ENCODE data around the gene NDUFB10. TPM values are rescaled to one million over a fixed set of nuclear protein-coding genes. Genes with fewer than 3 reads are reported as not detected.

Gene NDUFB10
- total and polyA plus RNA-seq, 10 of the 15 experiments (the other 5 are each of a cell fraction or from before 2014, with no cell fraction given) = 52.2 to 319 (median 130) TPM

DNA sequence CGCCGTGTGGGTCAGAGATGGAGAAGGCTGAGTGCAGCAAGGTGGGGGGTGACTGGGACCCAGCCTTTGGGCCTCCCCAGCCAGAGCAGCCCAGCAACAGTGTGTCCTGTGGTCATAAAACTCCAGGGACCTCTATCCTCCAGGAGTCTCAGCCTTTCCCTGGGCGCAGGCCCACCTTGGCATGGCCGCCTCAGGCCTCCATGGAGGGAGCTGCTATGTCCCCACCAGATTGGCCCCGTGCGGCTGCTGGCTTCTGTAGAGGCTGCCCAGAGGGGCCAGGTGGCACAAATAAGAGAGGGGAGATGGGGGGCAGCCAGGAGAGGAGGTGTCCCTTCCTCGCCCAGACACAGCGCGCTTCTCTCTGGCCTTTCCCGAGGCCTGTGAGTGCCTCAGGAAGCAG lies 27.9 kb downstream of the NDUFB10 start:
- in situ Hi-C loops (cut with MboI) = no loop called here
- Histone ChIP-seq H3K79me2 (ENCODE audit: control insufficient read depth, insufficient read depth, low read length) (no peaks in the 10 kb centered on the region; the same call in none of the 2 replicates), H3K9ac (ENCODE audit: control insufficient read depth, insufficient read depth, low read length) (no peak overlapping the region), H2AFZ (ENCODE audit: control insufficient read depth, low read depth, low read length) (no peak overlapping the region), H3K9me3 (replicated peaks; ENCODE audit: control insufficient read depth, insufficient read depth, low read length) (no peaks in the 10 kb centered on the region), H3K4me3 (no peak overlapping the region), H3K4me2 (ENCODE audit: control insufficient read depth, insufficient read depth) (no peak overlapping the region), H4K20me1 (ENCODE audit: control insufficient read depth, insufficient read depth) (no peaks in the 10 kb centered on the region), H3K4me1 (ENCODE audit: control insufficient read depth, insufficient read depth, low read length) (peaks cover 31% of the 10 kb centered on the region), H3K27ac (ENCODE audit: control insufficient read depth, insufficient read depth) (no peak overlapping the region), H3K27me3 (replicated peaks in 1 of 2; ENCODE audit: control insufficient read depth in 2 of 2, insufficient read depth in 2 of 2, low read length in 1 of 2) (0 out of 4 replicates have a peak, but pooled peaks cover 0 to 3% of the 10 kb centered on the region in 2 experiments), H3K36me3 (ENCODE audit: control insufficient read depth in 2 of 2, insufficient read depth in 2 of 2, low read length in 1 of 2) (peaks cover 5 to 6% of the 10 kb centered on the region in 2 experiments; a peak in 3 of 4 replicates)
- no TSS peak for BruUV-seq (replicated peaks)
- RAD21 ChIA-PET (ENCODE audit: unreplicated experiment) = no interaction called here
- no peak for TF ChIP-seq BMI1 (IDR thresholded peaks at IDR 0.05; ENCODE audit: borderline replicate concordance)
- POLR2A ChIA-PET = interaction anchor here (1.9 to 2.6 kb wide), 2 partner anchors 22 to 46 kb away, joined by 6 to 9 read pairs; partner anchors contain the start of gene RPS2
- FAIRE-seq = no peak
- intact Hi-C loops (cut with micrococcal nuclease; ENCODE audit: unreplicated experiment) = no loop called here
- SMC1A ChIA-PET (ENCODE audit: uncharacterized antibody, unreplicated experiment) = no interaction called here
- no peak for ATAC-seq
- 96% methylated on average over 10 of the region's 10 CpGs for WGBS (ENCODE audit: insufficient coverage, insufficient replicate concordance, low lambda C conversion rate, missing lambda C conversion rate)
- DNase-seq (ENCODE audit: low read depth, low spot score) = no peak
- CTCF ChIA-PET = interaction anchor here (1.6 kb wide), 1 partner anchor 17 kb away, joined by 4 read pairs; no protein-coding TSS in a partner anchor

DNA sequence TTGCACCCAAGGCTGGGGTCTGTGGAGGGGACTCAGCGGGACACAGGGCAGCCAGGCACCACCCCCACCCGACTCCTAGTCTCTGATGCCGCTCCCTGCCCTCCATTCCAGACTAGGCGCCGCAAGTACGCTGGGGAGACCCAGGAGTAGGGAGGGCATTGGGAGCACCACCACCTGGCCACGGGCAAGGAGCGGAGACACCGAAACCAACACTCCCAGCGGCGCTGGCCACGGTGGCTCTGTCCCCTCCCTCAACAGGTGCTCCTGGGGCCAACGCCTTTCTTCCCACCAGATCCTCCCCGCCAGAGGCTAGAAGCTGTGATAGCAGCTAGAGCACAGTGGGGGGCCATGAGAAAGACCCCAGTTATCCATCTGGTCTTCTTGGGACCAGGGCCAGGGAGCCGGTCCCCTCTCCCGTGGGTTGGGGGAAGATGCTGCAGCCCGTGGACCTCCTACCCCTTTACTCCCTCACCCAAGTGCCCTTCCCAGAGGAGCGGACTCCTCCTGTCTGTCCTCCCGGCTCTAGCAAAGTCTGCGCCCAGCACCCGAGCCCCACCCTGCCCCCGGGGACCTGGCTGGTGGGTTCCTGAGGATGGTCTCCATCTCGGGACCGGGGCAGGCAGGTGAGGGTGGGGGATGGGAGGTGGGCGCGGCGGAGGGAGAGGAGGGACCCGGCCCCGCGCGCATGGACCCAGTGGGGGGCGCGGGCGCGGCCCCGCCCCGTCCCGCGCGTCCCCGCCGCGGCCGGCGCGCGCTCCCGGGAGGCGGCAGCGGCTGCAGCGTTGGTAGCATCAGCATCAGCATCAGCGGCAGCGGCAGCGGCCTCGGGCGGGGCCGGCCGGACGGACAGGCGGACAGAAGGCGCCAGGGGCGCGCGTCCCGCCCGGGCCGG lies 30.1 kb downstream of the NDUFB10 start, which contains the start of gene SYNGR3:
TSS of gene SYNGR3 (plus strand) at position 762 of the 892 bp plus-strand sequence. CDS start 133 bp downstream, outside the sequence.
- Histone ChIP-seq H3K9ac (ENCODE audit: control insufficient read depth, insufficient read depth, low read length) (peak within 1 kb of the TSS; percentile 27), H3K4me2 (ENCODE audit: control insufficient read depth, insufficient read depth) (peak within 1 kb of the TSS; percentile 98), H3K9me3 (replicated peaks; ENCODE audit: control insufficient read depth, insufficient read depth, low read length) (peaks cover 1% of the 10 kb centered on the region; the same call in 1 of the 3 replicates), H3K27me3 (replicated peaks in 1 of 2; ENCODE audit: control insufficient read depth in 2 of 2, insufficient read depth in 2 of 2, low read length in 1 of 2) (no peaks in the 10 kb centered on the region), H4K20me1 (ENCODE audit: control insufficient read depth, insufficient read depth) (no peaks in the 10 kb centered on the region), H3K4me1 (ENCODE audit: control insufficient read depth, insufficient read depth, low read length) (peaks cover 42% of the 10 kb centered on the region), H3K4me3 (peak within 1 kb of the TSS; percentile 65), H3K36me3 (ENCODE audit: control insufficient read depth in 2 of 2, insufficient read depth in 2 of 2, low read length in 1 of 2) (peaks cover 5 to 6% of the 10 kb centered on the region in 2 experiments; a peak in 3 of 4 replicates), H3K79me2 (ENCODE audit: control insufficient read depth, insufficient read depth, low read length) (no peaks in the 10 kb centered on the region; the same call in none of the 2 replicates), H3K27ac (ENCODE audit: control insufficient read depth, insufficient read depth) (peak within 1 kb of the TSS; percentile 39; the same call in 1 of the 2 replicates), H2AFZ (ENCODE audit: control insufficient read depth, low read depth, low read length) (peak within 1 kb of the TSS; percentile 13)
- ChIA-PET RAD21 (ENCODE audit: unreplicated experiment) (no interaction called here), SMC1A (ENCODE audit: uncharacterized antibody, unreplicated experiment) (no interaction called here), CTCF (interaction anchor here (1.0 kb wide), 1 partner anchor 14 kb away, joined by 3 read pairs; no protein-coding TSS in a partner anchor), POLR2A (interaction anchor here (1.9 to 2.9 kb wide), 2 partner anchors 28 to 48 kb away, joined by 6 to 13 read pairs; no protein-coding TSS in a partner anchor)
- ATAC-seq (peak; percentile 2; the same call in 1 of the 3 replicates), FAIRE-seq (no peak), DNase-seq (ENCODE audit: low read depth, low spot score) (no peak)
- WGBS (ENCODE audit: insufficient coverage, insufficient replicate concordance, low lambda C conversion rate, missing lambda C conversion rate) = 15% methylated on average over 57 of the region's 67 CpGs
- in situ Hi-C loops (cut with MboI) = no loop called here
- intact Hi-C loops (cut with micrococcal nuclease; ENCODE audit: unreplicated experiment) = no loop called here
- no TSS peak for BruUV-seq (replicated peaks)
- TF ChIP-seq, protein P1, sequence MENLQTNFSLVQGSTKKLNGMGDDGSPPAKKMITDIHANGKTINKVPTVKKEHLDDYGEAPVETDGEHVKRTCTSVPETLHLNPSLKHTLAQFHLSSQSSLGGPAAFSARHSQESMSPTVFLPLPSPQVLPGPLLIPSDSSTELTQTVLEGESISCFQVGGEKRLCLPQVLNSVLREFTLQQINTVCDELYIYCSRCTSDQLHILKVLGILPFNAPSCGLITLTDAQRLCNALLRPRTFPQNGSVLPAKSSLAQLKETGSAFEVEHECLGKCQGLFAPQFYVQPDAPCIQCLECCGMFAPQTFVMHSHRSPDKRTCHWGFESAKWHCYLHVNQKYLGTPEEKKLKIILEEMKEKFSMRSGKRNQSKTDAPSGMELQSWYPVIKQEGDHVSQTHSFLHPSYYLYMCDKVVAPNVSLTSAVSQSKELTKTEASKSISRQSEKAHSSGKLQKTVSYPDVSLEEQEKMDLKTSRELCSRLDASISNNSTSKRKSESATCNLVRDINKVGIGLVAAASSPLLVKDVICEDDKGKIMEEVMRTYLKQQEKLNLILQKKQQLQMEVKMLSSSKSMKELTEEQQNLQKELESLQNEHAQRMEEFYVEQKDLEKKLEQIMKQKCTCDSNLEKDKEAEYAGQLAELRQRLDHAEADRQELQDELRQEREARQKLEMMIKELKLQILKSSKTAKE (IDR thresholded peaks at IDR 0.05; ENCODE audit: low read depth, poor library complexity, severe bottlenecking) = no peak
- TF ChIP-seq TCF7 (IDR thresholded peaks at IDR 0.05; ENCODE audit: borderline replicate concordance) = no peak
- TF ChIP-seq SUPT20H (IDR thresholded peaks at IDR 0.05; ENCODE audit: borderline replicate concordance, control insufficient read depth, low read depth, low read length) = no peak
- peak; percentile 13; the same call in 1 of the 2 replicates for TF ChIP-seq POLR2A (IDR thresholded peaks at IDR 0.05; ENCODE audit: low read depth, low read length)
- TF ChIP-seq ZNF622 (IDR thresholded peaks at IDR 0.05) = no peak
- TF ChIP-seq, protein P2, sequence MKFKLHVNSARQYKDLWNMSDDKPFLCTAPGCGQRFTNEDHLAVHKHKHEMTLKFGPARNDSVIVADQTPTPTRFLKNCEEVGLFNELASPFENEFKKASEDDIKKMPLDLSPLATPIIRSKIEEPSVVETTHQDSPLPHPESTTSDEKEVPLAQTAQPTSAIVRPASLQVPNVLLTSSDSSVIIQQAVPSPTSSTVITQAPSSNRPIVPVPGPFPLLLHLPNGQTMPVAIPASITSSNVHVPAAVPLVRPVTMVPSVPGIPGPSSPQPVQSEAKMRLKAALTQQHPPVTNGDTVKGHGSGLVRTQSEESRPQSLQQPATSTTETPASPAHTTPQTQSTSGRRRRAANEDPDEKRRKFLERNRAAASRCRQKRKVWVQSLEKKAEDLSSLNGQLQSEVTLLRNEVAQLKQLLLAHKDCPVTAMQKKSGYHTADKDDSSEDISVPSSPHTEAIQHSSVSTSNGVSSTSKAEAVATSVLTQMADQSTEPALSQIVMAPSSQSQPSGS (IDR thresholded peaks at IDR 0.05; ENCODE audit: low read length) = no peak

Data from GM12878 (cell line).